WERI-Rb-1 (cell line): ENCODE results near the gene WBP2.

ENCODE experiments used
- DNase-seq: peaks from one replicate; pipeline ENCODE4 v3.0.0-alpha.2; 2020
- H3K27ac ChIP-seq: fragments of 250-450 bp; sonication (Bioruptor Pico); 2 replicates; pipeline ENCODE4 v1.5.1; 2020; ENCODE audit warnings: mild to moderate bottlenecking, moderate library complexity
- H3K27me3 ChIP-seq: fragments of 250-450 bp; sonication (Bioruptor Pico); 2 replicates; pipeline ENCODE4 v1.5.1; 2021; ENCODE audit warnings: mild to moderate bottlenecking, low read depth, moderate library complexity; ENCODE audit not compliant: insufficient read depth, severe bottlenecking
- H3K36me3 ChIP-seq: fragments of 250-450 bp; sonication (Bioruptor Pico); 2 replicates; pipeline ENCODE4 v1.5.1; 2020; ENCODE audit warnings: mild to moderate bottlenecking, moderate library complexity
- H3K4me3 ChIP-seq: 2 replicates; pipeline ENCODE4 v1.5.1; 2011; ENCODE audit warnings: low read depth, mild to moderate bottlenecking, control low read depth, low read length
- H3K9me3 ChIP-seq: fragments of 250-450 bp; sonication (Bioruptor Pico); 2 replicates; pipeline ENCODE4 v1.5.1; 2021; ENCODE audit warnings: mild to moderate bottlenecking, moderate library complexity; ENCODE audit not compliant: severe bottlenecking
- TF ChIP-seq, protein P1 (sequence below): IDR thresholded peaks from 2 replicates; pipeline ENCODE4 v1.5.1; 2011; ENCODE audit warnings: low read depth, mild to moderate bottlenecking, control low read depth, inconsistent platforms, low read length

Gene WBP2

DNA sequence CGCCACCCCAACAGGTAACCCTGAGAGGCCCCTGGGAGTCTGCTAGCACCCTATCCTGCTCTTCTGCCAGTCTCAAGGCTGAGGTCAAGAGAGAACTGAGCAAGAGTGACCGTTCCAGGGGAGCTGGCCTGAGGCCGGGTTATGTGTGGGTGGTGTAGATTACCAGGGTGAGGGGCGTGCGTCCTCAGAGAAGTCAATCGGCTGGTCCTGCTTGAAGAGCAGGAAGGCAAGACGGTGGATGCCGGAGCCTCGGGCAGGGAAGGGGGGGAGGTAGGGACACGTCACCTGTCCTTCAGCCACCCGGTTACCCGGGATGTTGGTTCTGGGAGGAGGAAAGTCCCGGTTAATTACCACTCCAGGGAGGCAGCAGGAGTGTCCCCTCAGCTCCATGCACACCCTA, 44.2 kb upstream of the WBP2 start:
- DNase-seq: no peak
- peaks cover 59% of the 10 kb centered on the region for H3K36me3 ChIP-seq
- H3K27ac ChIP-seq: no peak overlapping the region
- no peaks in the 10 kb centered on the region for H3K9me3 ChIP-seq
- TF ChIP-seq, protein P1, sequence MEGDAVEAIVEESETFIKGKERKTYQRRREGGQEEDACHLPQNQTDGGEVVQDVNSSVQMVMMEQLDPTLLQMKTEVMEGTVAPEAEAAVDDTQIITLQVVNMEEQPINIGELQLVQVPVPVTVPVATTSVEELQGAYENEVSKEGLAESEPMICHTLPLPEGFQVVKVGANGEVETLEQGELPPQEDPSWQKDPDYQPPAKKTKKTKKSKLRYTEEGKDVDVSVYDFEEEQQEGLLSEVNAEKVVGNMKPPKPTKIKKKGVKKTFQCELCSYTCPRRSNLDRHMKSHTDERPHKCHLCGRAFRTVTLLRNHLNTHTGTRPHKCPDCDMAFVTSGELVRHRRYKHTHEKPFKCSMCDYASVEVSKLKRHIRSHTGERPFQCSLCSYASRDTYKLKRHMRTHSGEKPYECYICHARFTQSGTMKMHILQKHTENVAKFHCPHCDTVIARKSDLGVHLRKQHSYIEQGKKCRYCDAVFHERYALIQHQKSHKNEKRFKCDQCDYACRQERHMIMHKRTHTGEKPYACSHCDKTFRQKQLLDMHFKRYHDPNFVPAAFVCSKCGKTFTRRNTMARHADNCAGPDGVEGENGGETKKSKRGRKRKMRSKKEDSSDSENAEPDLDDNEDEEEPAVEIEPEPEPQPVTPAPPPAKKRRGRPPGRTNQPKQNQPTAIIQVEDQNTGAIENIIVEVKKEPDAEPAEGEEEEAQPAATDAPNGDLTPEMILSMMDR: no peak
- no peaks in the 10 kb centered on the region for H3K27me3 ChIP-seq
- no peak overlapping the region for H3K4me3 ChIP-seq

DNA sequence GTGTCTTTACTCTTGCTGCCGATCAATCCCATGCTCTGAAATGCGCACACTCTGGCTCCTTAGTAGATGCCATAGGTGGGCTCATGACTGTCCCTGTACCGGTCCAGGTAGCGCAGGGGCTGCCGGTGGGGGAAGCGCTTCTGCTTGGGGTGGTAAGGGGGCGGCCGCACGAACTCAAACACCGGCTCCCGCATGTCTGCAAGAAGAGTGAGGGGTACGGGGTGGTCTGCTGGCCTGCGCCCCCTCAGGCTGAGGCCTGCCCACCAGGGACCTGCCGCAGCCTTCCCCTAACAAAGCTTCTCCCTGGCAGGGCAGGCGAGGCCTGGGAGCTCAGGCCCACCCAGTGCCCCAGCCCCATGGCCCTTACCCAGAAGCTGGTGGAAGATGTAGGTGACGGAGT, 43.7 kb upstream of the WBP2 start:
- peaks cover 59% of the 10 kb centered on the region for H3K36me3 ChIP-seq
- no peak for DNase-seq
- no peaks in the 10 kb centered on the region for H3K27me3 ChIP-seq
- H3K27ac ChIP-seq: no peak overlapping the region
- H3K9me3 ChIP-seq: no peaks in the 10 kb centered on the region
- TF ChIP-seq, protein P1: no peak
- H3K4me3 ChIP-seq: no peak overlapping the region

DNA sequence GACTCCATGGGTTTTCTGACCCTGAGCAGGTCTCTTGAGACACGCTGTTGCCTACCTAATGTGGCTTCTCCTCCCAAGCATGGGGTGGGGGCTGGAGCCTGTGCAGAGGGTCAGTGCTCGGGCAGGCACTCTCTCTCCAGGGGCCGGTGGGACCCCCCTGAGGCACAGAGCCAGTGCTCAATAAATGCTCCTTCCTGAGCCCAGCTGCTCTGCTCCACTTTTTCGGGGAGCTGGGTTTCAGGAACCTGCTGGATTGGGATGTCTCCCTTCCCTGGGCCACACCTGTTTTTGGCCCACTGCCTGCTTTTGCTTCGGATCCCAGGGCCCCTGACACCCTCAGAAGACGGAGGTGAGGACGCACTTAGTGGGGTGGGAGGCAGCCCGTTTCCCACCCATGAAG, 42.9 kb upstream of the WBP2 start:
- H3K36me3 ChIP-seq: peaks cover 56% of the 10 kb centered on the region
- no peaks in the 10 kb centered on the region for H3K27me3 ChIP-seq
- H3K9me3 ChIP-seq: no peaks in the 10 kb centered on the region
- TF ChIP-seq, protein P1: no peak
- DNase-seq: no peak
- peak overlapping the region; percentile 96; the same call in 1 of the 2 replicates for H3K27ac ChIP-seq
- no peak overlapping the region for H3K4me3 ChIP-seq

DNA sequence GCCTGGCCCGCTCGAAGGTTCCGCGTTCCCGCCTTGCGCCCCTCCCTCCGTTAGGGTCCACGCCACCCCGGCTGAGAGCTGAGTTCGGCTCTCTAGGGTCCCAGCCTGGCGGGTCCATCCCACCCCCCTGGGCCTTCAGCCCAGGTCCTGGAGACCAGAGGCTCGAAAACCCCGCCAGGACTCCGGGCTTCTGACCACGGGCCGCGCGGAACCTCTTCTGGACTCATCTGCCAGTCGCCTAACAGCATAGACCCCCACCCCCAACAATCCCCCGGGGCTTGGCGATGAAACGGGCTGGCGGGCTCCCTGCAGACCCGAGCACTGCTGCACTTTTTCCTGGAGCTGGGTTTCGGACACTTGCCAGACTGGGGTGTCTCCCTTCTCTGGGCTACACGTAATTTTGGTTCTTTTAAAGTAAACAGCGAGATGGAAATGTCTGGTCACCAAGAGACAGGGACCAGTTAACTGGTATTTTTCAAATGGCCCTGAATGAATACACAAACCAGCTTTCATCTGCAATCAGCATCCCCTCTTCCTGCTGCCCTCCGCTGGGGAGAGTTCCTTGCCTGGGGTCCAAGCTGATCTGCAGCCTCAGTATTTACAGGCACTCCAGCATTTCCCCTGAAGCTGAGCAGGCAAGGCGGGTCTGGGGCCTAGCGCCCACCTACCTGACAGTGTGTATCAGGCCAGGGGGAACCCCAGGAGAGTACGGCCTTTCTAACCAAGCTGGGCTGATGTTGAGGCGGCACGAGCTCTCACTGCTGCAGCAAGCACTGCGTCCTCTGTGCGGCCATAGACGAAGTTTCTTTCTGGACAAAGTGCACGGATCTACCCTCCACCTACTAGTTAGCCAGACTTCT, 42.3 kb upstream of the WBP2 start:
- peak overlapping the region; percentile 96 for H3K27ac ChIP-seq
- TF ChIP-seq, protein P1: no peak
- H3K36me3 ChIP-seq: peaks cover 50% of the 10 kb centered on the region
- DNase-seq: no peak
- H3K4me3 ChIP-seq: peak overlapping the region; percentile 24; the same call in 1 of the 2 replicates
- no peaks in the 10 kb centered on the region for H3K9me3 ChIP-seq
- H3K27me3 ChIP-seq: no peaks in the 10 kb centered on the region

DNA sequence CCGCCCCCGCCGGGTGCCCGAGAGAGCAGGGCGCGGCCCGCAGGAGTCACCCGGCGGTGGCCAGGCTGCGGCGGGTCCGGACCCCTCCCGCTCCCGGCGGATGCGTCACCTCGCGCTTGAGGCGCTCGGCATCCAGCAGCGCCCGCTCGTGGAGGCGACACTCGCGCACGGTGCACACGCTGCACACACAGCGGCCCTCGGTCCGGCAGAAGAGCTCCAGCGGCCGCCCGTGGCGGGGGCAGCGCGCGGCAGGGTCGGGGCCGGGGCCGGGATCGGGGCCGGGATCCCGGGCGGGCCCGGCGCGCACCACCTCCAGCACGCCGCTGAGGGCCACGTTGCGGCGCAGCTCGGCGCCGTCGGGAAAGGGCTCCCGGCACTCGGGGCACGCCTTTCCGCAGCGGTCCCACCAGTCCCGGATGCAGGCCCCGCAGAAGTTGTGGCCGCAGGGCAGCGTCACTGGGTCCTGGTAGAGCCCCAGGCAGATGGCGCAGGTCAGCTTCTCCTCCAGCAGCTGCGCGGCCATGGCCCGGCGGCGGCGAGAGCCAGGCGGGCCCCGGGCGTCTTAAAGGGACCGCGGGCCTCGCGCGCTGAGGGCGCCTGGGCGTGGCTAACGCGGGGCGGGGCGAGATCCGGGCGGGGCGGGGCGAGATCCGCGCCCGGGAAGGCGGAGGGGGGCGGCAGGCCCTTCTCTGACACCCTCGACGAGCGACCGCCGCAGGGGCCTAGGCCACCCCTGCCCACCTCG, 41.5 kb upstream of the WBP2 start, which contains the start of gene TRIM65:
TRIM65 (minus strand) TSS at position 537 of the 745 bp plus-strand sequence; CDS start at position 523, 14 bp downstream.
- Histone ChIP-seq H3K9me3 (no peaks in the 10 kb centered on the region), H3K27ac (peak within 1 kb of the TSS; percentile 96), H3K27me3 (no peaks in the 10 kb centered on the region), H3K36me3 (peaks cover 48% of the 10 kb centered on the region), H3K4me3 (peak within 1 kb of the TSS; percentile 69)
- TF ChIP-seq, protein P1: peak; percentile 39; the same call in 1 of the 2 replicates
- peak; percentile 91 for DNase-seq
